NCI-H2171 (cell line): ENCODE measurements around the gene ARRDC5.
"Not testable (repeated sequence)": the region's sequence is repeated elsewhere in the genome, so short reads cannot be mapped to it uniquely, and the experiment has no call there.

Source experiments
- DNase-seq: peaks from one replicate; lab custom pipeline; 2025; lab: John Stamatoyannopoulos, UW

ARRDC5 gene

DNA sequence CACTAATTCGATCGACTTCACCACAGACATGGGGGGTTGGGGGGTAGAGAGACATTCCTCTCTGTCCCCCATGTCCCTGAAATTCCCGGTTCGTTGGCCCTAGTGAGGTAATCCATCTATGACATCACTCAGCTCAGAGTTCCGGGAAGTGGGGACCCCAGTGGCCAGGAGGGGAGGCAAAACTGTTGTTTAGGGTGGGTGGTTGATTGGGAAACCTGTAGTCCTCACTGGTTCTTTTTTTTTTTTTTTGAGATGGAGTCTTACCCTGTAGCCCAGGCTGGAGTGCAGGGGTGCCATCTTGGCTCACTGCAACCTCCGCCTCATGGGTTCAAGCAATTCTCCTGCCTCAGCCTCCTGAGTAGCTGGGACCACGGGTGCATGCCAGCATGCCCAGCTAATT lies at the start of gene ARRDC5:
TSS of gene ARRDC5 (minus strand) at position 101 of the 400 bp plus-strand sequence. CDS start at position 30, 71 bp downstream.
- no peak for DNase-seq

DNA sequence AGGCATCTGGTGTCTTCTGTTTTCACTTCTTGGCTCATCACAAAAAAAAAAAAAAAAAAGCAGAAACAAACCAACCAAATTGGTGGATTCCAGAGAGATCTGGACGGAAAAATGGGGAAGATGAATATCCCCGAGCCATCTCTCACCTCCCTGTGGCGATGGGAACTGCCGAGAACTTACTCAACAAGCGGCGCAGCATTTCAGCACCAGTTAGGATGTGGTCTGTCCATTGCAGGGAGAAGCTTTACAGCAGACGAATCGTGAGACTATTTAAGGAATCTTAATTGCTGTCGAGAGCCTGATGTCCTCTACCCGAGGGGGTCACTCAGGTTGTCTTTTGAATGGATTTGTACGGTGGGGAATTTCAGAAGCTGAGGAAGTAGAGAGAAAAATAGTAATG lies 49.0 kb upstream of the ARRDC5 start:
- no peak for DNase-seq

GRCh38 chr19:4950650-4951049 lies 48.0 kb upstream of the ARRDC5 start:
- DNase-seq = not testable (repeated sequence)

DNA sequence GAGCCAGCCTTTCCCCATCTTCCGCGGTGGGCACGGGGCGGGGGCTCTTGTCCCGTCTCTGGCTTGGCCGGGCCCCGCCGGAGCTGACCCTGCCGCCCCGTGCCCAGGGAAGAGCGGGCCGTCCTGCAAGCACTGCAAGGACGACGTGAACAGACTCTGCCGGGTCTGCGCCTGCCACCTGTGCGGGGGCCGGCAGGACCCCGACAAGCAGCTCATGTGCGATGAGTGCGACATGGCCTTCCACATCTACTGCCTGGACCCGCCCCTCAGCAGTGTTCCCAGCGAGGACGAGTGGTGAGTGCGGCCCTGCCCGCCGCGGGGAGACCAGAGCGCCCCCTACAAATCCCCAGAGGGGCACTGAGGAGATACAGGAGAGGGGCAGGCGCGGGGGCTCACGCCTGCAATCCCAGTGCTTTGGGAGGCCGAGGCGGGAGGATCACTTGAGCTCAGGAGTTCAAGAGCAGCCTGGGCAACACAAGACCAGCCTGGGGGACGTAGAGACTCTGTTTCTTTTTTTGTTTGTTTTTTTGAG lies 39.0 kb upstream of the ARRDC5 start:
- DNase-seq = not testable (repeated sequence)

GRCh38 chr19:4939466-4939865 lies 36.8 kb upstream of the ARRDC5 start:
- DNase-seq = no peak

- not testable (repeated sequence) for DNase-seq
Observed at GRCh38 chr19:4938461-4938860, 35.8 kb upstream of the ARRDC5 start.

DNA sequence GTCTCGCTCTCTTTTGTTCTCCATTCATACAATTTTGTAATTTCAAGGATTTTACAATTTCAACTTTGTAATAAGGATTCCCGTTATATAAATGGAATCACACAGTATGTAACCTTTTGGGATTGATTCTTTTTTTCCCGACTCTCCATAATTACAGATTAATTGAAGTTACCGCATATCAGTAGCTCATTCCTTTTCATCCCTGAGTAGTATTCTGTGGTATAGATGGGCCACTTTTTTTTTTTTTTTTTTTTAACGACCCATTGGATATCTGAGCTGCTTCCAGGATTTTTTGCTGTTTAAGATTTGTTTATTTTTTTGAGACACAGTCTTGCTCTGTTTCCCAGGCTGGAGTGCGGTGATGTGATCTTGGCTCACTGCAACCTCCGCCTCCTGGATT lies 34.4 kb upstream of the ARRDC5 start:
- no peak for DNase-seq

DNA sequence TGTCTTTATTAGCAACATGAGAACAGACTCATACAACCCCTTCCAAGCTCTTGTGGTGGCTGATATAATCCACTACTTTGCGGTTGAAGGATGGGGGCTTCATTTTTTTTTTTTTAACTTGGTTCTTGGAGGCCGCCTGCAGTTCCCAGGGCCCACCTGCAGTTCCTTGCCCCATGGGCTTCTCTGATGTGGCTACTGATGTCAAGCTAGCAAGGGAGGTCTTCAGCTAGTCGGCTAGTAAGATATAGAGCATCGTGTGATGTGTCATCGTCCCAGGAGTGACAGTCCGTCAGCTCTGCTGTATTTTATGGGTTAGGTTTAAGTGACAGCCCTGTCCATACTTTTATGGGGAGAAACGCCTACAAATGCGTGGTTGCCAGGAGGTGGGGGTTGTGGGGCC lies 32.7 kb upstream of the ARRDC5 start:
- no peak for DNase-seq

GRCh38 chr19:4933528-4933927 lies 30.8 kb upstream of the ARRDC5 start:
- DNase-seq = no peak

DNA sequence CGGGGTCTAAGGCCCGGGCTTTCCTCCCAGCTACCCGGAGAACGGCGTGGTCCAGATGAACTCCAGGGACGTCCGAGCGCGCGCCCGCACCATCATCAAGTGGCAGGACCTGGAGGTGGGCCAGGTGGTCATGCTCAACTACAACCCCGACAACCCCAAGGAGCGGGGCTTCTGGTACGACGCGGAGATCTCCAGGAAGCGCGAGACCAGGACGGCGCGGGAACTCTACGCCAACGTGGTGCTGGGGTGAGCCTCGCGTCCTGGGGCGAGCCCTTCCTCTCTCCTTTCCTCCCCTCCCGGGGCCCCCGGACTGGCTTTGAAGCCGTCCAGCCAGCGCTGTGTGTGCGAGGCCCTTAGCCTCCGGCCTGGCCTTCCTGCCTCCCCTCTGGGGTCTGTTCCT lies 30.0 kb upstream of the ARRDC5 start:
- DNase-seq = no peak

DNA sequence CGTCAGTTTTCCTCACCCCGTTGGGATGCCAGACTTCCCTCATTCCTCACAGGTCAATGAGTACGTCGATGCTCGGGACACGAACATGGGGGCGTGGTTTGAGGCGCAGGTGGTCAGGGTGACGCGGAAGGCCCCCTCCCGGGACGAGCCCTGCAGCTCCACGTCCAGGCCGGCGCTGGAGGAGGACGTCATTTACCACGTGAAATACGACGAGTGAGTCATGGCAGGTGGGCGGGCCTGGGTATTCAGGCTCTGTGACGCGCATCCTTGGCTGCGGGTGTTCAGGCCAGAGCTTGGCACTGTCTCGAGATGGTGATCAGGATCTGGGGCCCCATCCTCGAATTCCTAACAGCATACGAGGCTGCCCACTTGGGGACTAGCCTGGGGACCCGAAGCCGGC lies 28.0 kb upstream of the ARRDC5 start:
- DNase-seq = no peak

GRCh38 chr19:4929186-4929585 lies 26.5 kb upstream of the ARRDC5 start:
- no peak for DNase-seq

DNA sequence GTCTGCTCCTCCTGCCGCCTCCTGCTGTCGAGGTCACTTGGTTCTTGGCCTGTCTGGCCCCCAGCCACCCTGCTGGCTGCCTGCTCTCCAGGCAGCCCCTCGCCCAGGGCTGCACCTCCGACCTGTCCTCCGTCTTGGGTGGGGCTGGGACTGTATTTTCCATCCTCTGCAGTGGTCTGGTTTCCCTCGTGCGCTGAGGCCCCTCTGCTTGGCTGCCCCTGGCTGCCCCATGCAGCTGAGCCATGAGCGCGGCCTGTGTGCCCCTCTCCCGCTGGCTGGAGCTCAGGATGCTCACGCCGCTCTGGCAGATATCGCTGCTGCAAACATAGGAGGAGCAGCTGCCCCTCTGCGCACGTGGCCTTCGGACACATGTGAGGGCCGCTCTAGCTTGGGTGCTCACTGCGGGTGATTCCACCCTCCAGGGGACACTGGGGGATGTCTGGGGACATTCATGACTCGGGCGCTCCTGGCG lies 20.6 kb upstream of the ARRDC5 start:
- no peak for DNase-seq

GRCh38 chr19:4922530-4923275 lies 20.0 kb upstream of the ARRDC5 start:
- no peak for DNase-seq

DNA sequence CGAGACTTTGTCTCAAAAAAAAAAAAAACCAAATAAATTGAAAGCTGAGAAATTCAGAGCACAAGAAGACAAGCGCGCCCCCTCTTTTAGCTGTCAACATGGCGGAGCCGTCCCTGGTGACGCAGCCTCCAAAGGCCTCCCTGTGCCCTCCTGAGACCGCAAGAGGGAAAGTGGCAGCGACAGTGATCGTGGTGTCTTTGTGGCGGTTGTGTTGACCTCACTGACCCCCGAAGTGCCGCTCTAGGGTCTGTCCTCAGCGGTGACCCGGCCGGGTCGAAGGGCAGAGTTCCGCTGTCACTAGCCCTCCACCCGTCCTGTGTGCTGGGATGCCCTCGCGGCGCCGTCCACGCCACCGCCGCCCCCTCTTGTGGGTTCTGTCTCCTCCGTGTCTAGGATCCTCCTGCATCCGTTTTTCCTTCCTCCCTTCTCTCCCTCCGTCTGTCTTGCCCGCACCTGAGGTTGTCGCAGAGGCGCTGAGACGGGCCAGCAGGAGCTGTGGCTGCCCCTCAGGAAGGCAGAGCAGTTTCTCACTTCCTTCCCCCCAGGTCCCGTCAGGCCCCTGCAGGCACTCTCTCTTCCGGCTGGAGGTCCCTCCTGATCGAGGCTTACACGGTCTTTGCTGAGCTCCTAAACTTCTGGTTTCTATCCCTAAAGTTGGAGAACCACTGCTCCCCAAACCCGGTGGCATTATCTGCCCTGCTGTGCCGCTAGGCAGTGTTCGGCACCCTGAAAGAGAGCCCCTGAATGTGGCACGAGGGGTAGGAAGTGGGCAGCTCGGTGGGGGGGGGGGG lies 13.8 kb upstream of the ARRDC5 start:
- no peak for DNase-seq

DNA sequence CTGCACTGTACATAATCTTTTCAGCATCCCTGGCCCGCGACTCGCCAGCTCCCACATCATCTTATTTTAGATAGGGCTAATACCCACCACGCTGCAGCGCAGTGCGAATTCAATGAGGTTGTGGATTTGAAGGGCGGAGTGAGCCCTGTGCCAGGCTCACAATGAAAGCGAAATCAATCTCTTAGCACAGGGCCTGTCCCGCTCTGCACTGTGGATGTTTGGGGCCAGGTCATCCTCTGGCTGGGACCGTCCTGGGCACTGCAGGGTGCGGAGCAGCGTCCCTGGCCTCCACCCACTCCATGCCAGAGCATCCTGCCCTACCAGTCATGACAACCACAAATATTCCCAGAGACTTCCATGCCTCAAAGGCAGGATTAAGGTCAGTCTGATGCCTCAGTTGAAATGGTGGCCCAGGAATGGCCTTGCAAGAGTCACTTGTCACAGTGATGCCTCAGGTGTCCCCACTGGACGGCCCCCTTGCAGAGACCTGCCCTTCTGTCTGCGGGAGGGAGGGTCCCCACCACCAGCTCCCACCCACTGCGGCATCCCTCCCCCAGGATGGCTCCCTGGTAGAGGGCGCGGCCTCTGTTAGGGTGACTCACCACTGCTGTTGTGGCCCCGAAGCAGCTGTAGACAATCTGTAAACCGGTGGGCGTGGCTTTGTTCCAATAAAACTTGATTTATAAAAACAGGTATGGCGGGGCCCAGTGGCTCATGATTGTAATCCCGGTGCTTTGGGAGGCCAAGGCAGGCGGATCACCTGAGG lies 12.2 kb upstream of the ARRDC5 start:
- no peak for DNase-seq

DNA sequence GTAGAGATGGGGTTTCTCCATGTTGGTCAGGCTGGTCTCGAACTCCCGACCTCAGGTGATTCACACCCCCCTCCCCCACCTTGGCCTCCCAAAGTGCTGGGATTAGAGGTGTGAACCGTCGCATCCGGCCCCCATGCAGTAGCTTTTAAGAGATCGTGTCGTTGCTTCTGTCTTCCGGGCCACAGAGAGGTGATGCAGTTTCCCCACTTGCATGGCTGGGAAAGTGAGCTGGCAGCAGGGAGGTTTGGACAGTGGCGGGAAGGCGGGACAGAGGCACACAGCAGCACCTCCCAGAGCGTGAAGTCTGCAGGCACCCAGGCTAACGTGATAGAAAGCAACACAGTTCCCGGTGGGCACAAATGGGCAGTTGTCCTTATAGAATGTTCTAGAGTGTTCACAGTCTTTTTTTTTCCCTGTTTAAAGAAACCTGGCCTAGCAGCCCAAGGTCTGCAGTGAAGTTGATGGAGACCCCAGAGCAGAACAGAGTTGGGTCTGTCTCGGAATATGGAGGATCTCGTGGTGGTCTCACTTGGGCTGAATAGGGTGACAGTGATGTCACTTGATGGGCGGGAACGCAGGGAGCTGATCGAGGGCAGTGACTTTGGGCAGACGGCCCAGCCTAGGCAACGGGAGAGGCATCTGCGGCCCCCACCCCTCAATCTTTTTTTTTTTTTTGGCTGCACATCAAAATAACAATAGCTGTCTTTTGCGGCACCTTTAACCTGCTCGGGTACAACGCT lies 11.5 kb upstream of the ARRDC5 start:
- no peak for DNase-seq

GRCh38 chr19:4911786-4912672 lies 9.3 kb upstream of the ARRDC5 start:
- DNase-seq = no peak

DNA sequence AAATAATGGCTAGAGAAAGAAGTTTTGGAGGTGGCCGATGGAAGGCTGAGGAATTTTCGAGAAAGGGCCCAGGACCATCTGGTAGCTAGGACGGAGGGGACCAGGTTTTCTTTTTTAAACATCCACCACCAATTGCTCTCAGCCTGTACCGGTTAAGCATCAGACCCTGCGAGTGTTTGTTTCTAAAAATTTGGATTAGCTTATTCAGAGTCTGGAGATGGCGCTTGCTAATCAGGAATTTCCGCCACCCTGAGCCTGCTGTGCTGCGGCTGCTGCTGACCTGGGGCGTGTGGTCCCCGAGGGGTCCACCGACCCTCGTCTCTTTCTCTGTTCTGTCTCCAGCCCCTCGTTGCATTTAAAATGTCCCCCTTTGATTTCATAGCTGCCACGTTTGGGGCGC lies 8.6 kb upstream of the ARRDC5 start:
- DNase-seq = no peak

GRCh38 chr19:4910594-4911281 lies 8.0 kb upstream of the ARRDC5 start:
- DNase-seq = no peak
